Measurements from ENCODE around the gene C14orf119. TPM values are rescaled to one million over a fixed set of nuclear protein-coding genes. Genes with fewer than 3 reads are reported as not detected.

Gene C14orf119, protein sequence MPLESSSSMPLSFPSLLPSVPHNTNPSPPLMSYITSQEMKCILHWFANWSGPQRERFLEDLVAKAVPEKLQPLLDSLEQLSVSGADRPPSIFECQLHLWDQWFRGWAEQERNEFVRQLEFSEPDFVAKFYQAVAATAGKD
- total RNA-seq = 10 to 100 TPM; 51.6 to 56.5 TPM

DNA sequence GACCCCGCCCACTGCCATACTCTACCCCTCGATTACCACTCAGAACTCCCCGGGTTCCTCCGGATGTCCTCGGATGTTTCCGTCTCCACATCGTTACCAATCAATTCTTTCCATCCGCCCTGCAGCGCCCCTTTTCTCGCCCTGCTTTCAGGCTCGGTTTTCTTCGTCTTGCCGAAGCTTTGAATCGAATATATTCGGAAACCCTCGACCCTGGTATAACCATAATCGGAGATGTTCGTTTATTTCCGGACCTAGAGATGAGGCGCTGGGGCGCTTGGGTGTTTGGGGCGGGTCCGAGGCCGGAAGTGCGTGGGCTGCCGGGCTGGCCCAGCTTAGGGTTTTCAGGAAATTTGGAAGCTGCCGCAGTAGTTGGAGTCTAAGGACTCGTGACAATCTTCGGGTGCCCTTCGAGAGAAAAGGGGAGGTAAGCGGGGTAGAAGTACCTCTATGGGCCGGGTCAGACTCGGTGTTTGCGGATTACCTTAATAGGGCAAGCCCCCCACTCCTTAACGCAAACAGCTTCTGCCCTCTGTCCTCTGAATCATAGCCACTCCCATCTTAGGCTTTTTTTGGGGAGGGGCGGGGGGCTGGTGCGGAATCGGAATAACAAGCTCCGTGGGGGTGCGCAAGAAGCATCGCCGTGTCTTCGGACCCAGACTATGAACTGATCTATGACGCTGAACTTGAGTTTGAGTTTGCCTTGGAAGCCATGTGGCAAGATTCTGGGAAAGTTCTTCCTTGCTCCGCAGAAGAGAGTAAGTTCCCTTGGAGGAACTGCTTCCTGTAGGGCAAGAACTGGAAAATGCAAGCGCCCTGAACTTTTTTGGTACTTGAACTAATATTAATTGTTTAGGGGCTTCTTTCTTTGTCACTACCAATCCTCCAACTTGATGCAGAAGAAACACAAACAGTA lies at the start of gene C14orf119:
TSS of gene C14orf119 (plus strand) at position 310 of the 913 bp plus-strand sequence. CDS start 2,154 bp downstream, outside the sequence.
- POLR2A ChIA-PET = interaction anchor here (0.6 to 1.8 kb wide), 11 partner anchors 10 to 226 kb away, joined by 3 to 11 read pairs (median 5); partner anchors contain the start of genes HAUS4 and PABPN1
- CTCF ChIA-PET = interaction anchor here (0.8 to 3.4 kb wide), 12 partner anchors 10 to 285 kb away, joined by 3 to 18 read pairs (median 6); partner anchors contain the start of gene CDH24

DNA sequence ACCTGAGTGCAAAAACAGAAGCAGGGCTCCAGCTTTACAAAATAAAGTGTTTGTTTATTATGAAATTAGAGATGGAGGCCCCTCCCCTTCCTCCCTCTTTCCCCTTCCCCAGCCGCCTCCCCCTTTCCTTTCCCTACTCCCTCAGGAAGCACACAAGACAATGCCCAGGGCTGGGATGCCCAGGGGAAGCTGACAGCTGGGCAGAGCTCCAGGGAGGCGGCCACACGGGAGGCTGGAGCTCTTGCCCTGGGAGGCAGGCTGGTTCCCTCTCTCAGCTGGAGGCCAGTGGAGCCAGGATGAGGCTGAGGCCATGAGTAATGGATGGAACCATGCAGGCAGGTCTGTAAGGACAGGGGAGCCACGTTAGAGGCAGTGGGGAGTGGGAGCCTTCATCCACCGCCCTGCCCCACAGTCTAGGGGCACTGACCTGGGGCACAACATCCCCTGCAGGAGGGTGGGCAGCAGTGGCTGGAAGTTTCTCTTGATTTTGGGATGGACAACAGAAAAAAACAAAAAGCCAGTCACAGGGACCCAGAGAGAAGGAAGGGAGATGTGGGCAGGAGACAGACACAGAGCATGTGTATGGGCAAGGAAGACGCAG lies 48.2 kb upstream of the C14orf119 start:
- CTCF ChIA-PET = interaction anchor here (1.2 kb wide), 1 partner anchor 41 kb away, joined by 3 read pairs; no protein-coding TSS in a partner anchor
- POLR2A ChIA-PET = no interaction called here

DNA sequence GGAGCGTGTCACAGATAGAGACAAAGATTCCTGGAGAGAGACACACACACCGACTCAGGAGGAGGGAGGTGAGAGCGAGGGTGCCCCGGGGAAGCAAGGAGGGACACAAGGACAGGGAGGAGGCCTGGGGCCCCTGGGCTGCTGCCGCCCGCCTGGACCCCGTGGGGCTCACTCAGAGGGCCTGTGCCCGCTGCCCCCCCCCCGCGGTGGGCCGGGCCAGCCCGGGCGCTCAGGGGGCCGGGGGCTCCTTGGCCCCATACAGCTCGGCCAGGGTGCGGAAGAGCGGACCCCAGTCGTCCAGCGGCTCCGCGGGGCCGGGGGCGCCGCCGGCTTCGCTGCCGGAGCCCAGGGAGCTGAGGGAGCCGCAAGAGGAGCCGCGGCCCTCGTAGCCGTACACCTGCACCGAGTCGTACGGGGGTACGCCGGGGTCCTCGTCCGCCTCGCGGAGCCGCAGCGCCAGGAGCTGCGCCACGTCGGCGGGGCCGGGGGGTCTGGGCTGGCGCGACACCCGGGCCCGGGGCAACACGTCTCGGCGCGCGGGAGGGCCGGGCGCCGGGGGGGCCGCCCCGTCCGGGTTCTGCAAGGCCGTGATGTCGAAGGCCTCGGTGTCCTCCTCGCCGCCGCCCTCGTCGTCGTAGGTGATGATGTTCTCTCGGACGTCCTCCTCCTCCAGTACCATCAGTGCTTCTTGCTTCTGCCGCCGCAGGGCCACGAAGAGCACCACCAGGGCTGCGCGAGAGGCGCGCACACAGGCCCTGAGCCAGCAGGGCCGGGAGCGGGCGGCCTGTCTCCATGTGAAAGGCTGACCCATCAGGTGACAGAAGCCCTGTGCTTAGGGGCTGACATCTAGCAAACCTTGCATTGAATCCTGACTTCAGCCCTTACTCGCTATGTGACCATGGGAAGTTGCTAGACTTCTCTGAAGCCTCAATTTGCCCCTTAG lies 47.3 kb upstream of the C14orf119 start:
- POLR2A ChIA-PET = no interaction called here

DNA sequence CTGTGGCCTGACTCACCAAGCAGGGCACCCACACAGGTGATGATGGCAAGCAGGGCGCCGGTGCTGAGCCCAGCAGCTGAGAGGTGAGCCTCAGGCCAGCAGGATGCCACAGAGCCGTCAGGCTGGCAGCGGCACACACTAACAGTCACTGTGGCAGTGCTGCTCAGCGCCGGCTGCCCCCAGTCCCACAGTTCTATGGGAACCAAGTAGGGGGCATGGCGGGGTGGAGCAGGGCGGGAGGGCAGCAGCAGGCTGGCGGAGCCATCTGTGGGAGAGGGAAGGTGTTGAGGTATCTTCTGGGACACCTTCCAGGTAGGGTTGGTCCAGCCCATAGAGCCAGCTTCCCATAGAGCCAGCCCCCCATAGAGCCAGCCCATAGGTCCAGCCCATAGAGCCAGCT lies 46.3 kb upstream of the C14orf119 start:
- POLR2A ChIA-PET = no interaction called here

More for the DNA sequence above, 47.3 kb upstream of the C14orf119 start:
- CTCF ChIA-PET = no interaction called here

DNA sequence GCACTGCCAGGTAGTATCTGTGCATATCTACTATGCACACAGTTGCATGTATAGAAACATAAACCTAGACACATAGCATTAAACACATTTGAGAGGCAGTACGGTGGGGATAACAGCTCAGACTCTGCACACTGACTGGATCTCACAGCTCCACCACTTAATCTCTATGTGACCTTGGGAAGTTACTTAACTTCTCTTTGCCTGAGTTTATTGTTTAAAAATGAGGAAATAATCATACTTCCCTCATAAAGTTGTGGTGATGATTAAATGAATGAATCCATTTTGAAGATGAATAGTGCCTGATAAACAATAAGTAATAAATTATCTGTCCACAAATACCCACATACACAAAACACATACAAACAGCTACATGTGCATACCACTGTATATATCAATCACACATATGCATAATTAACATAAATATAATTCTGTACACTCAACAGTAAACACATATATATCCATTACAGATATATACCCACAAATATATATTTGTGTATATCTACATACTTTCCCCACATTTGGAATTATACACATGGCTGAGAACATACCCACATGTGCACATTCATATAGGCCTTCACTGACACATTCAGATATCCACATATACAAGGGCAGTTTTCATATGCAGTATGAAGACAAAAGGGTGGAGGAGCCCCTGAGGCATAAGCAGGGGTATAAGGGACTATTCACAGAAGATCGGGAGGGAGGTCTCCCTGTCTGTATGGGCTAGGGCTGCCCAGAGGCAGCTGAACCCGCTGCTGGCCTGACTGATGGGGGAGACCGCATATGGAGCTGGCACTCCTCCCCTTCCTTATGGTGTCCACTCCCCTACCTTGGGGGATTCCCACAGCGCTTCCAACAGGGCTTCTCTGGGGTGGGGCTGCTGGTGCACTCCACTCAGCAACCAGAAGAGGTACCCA lies 43.9 kb upstream of the C14orf119 start:
- POLR2A ChIA-PET = no interaction called here

More for the DNA sequence above, 46.3 kb upstream of the C14orf119 start:
- CTCF ChIA-PET = no interaction called here

DNA sequence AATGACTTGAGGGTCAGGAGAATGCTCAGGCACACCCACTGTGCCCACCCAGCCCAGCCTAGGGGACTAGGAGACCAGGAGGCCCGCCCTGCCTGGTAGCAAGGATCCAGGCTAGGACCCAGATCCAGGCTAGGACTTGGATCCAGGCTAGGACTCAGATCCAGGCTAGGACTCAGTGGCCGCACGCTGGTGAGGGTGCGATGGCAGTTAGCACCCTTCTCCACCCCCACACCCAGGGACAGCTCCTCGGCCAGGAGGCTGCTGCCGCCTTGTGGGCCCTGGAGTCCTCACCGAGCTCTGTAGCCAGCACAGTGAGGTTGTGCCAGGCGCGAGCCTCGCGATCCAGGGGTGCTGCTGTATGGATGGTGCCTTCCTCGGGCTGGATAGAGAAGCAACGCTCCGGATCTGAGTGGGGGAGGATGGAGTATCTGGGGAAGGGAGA lies 43.1 kb upstream of the C14orf119 start:
- ChIA-PET POLR2A (no interaction called here), CTCF (interaction anchor here (1.4 to 12.8 kb wide), 4 partner anchors 45 to 66 kb away, joined by 3 to 221 read pairs (median 16); partner anchors contain the start of gene AJUBA)

More for the DNA sequence above, 43.9 kb upstream of the C14orf119 start:
- CTCF ChIA-PET = interaction anchor here (1.4 to 12.8 kb wide), 3 partner anchors 44 to 66 kb away, joined by 3 to 221 read pairs (median 3); partner anchors contain the start of gene AJUBA

DNA sequence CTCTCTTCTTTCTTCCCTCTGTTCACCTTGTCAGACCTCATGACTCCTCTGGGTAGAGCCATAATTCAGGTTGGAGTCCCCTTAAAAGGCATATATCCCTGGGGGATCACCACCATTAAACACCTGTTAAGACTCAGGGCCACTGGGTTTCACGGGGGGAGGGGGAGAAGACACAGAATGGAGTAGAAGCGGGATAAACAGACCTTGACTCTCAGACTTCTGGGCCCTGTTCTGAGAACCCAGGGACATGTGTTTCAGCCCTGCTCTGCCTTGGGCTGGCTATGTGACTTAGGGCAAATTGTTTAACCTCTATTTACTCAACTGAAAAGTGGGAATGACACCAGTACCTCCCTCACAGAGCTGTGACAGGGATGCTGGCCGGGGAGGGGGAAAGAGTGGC lies 42.6 kb upstream of the C14orf119 start:
- POLR2A ChIA-PET = no interaction called here
- CTCF ChIA-PET = interaction anchor here (4.8 to 12.8 kb wide), 2 partner anchors 57 to 67 kb away, joined by 28 to 221 read pairs; partner anchors contain the start of gene AJUBA

DNA sequence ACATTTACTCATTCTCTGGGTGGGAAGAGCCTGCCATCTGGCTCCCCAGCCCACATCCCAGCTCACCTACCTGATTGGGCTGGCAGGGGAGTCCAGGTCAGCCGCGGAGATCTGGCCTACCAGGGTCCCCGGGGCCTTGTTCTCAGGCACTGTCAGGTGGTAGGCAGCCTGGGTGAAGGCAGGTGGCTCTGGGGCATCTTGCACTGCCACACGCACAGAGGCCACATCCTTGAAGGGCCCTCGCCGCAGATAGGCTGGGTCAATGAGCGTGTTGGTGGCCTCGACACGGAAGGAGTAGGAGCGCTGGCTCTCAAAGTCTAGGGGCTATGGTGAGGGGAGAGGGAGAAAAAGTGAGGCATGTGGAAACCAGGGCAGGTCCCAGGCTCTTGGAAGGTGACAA lies 41.9 kb upstream of the C14orf119 start:
- ChIA-PET POLR2A (no interaction called here), CTCF (interaction anchor here (0.6 to 12.8 kb wide), 5 partner anchors 35 to 80 kb away, joined by 3 to 221 read pairs (median 6); partner anchors contain the start of gene AJUBA)

DNA sequence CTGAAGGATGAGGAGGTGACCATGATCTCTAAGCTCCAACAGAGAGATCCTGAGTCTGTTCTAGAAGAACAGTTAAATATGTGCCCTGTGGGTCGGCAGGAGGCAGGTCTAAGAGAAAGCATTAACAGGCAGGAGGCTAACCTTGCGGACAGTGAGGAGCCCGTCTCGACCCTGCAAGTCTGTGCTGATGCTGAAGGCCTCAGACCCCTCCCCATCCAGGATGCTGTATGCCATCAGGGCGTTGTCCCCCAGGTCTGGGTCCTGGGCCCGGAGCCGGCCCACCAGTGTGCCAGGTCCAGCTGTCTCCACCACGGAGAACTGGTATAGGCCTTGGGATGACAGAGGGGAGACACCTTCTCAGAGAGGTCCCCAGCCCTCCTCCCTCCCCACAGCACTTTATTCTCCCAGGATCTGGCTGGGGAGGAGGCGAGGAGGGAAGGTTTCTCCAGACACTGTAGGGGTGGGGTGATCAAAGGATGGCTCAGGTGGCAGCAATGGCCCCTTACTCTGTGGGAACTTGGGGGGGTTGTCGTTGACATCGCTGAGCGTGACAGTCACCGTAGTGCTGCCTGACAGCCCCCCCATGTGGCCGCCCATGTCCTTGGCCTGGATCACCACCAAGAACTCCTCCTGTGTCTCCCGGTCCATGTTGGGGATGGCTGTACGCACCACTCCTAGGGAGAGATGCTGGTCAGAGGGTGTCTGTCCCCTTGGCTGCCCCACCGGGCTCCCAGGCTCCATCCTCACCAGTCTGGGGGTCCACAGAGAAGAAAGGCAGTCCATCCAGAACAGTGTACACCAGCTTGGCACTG lies 41.1 kb upstream of the C14orf119 start:
- POLR2A ChIA-PET = interaction anchor here (0.6 to 0.7 kb wide), 2 partner anchors 47 to 61 kb away, joined by 3 to 6 read pairs; no protein-coding TSS in a partner anchor
- CTCF ChIA-PET = interaction anchor here (0.6 to 12.8 kb wide), 6 partner anchors 14 to 81 kb away, joined by 3 to 221 read pairs (median 17); partner anchors contain the start of gene AJUBA

DNA sequence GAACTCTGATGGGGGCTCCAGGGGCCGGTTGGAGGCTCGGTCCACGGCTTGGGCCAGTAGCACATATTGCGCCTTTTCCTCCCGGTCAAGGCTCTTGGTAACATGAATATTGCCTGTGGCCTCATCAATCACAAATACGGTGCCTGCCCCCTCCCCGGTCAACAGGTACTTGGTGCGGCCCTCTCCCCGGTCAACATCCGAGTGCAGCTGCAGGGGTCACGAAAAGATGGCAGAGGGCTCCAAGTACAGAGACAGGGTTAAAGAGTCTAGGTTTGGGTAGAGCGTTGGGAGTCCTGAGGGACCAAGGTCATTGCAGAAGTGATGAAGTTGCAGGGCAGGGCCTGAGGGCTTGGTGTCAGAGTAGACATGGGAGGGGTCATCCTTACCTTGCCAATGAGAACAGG lies 40.2 kb upstream of the C14orf119 start:
- ChIA-PET CTCF (interaction anchor here (0.6 to 12.8 kb wide), 9 partner anchors 13 to 231 kb away, joined by 3 to 221 read pairs (median 9); partner anchors contain the start of genes AJUBA and PSMB5), POLR2A (no interaction called here)

DNA sequence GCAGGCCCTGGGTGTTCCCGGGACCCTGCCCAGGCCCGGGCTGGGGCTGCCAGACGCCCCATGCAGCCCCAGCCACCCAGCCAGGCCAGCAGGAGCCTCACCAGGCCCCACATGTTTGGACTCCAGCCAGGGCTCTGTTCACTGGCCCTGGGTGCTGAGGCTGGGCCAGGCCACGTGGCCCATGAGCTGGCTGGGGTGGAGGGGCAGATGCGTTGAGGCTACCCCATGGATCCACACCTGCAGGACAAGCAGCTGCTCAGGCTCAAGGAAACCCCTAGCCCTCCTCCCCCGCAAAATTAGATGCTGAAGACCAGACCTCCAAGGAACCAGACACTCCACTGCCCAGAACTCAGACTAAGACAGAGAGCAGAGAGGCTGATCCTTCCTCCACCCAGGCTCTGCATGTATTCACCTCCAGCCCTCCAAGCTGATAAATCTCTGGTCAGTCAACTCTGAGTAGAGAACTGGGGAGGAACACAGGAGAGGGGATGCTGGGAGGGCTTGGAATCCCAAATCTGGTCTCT lies 39.6 kb upstream of the C14orf119 start:
- ChIA-PET POLR2A (no interaction called here), CTCF (interaction anchor here (0.6 to 12.8 kb wide), 10 partner anchors 12 to 231 kb away, joined by 3 to 221 read pairs (median 6); partner anchors contain the start of genes AJUBA and PSMB5)

DNA sequence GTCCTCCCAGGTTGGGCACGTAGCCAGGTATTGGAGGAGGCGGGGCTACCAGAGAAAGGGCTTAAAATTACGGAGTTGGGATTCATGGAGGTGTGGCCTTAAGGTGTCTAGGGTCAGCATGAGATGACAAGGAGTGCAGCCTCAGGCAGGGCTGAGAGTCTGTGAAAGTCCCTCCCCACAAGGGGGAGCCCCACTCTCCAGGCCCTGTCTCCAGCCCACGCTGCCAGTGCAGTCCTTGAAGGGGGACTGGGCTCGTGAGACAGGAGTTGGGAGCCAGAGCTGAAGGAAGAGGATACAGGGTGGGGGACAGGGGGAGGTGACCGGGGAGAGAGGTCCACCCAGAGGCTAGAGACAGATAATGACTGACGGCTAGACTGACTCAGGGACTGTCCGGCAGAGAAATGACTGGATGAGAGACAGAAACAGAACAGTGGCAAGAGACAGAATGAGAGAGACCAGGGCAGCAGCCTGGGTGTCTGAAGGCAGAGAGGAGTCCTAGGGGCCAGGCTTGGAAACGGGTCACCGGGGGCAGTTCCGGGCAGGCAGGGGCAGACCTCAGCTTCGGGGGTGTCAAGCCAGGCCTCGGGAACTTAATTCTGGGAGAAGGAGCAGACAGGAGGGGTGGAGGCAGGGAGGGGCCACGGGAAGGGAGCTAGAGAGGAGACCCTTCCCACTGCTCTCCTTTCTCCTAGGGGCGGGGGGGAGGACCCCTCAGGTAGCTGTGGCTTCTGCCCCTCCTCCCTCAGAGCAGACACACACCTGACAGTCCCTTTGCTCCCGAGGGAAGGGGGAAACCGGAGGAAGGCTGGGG lies 39.0 kb upstream of the C14orf119 start:
- CTCF ChIA-PET = interaction anchor here (0.6 to 12.8 kb wide), 13 partner anchors 12 to 226 kb away, joined by 3 to 221 read pairs (median 7); partner anchors contain the start of genes ACIN1, AJUBA, C14orf119 and HAUS4
- POLR2A ChIA-PET = interaction anchor here (0.6 kb wide), 1 partner anchor 217 kb away, joined by 7 read pairs; no protein-coding TSS in a partner anchor

DNA sequence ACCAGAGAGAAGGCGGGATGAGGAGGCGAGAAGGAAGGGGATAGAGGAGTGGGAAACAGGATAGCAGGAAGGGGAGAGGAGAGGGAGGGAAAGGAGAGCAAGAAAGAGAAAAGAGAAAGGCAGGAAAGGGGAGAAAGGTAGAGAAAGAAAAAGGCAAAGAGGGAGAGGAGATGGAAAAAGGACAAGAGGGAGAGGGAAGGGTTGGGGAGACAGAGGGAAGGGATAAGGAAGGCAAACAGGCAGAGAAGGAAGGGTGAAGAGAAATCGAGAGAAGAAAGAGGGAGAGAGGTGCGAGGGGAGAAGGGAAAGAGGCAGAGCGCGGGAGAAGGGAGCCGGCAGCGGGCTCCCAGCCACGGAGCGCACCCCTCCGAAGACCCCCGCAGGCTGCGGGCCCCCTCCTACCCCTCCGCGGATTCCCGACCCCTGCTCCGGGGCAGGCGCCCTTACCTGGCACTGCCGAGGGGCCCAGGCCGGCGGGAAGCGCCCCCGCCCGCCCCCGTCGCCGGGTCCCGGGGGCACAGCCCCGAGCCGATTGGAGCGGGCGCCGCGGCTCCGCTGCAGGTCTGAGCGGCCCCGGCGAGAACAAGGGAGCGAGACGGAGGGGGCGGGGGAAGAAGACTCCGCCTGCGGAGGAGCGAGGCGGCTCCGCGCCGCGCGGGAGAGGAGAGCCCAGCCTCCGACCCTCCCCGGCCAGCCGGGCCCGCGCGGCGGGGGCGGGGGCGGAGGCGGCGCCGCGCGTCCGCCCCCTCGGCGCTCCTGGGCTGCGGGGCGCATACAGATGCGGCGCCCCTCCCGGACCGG lies 38.1 kb upstream of the C14orf119 start, which contains the start of gene CDH24:
TSS of gene CDH24 (minus strand) at position 565 of the 801 bp plus-strand sequence. CDS start 1,787 bp downstream, outside the sequence.
- ChIA-PET POLR2A (interaction anchor here (0.6 to 1.6 kb wide), 7 partner anchors 11 to 218 kb away, joined by 3 to 8 read pairs (median 4); no protein-coding TSS in a partner anchor), CTCF (interaction anchor here (0.6 to 12.8 kb wide), 36 partner anchors 11 to 234 kb away, joined by 3 to 221 read pairs (median 6); partner anchors contain the start of genes ACIN1, AJUBA, C14orf119 and PRMT5)
